Liver (tissue), 9 donors: ENCODE measurements around the gene MAL. TPM values are rescaled to one million over a fixed set of nuclear protein-coding genes. Genes with fewer than 3 reads are reported as not detected.

Experiments
- DNase-seq: peaks from one replicate; pipeline ENCODE4 v3.0.0-alpha.2; 2017; ENCODE audit warnings: low spot score
- H3K27ac ChIP-seq, 2 donors: one replicate each; pipeline ENCODE4 v1.7.0; 2013; ENCODE audit warnings: inconsistent platforms in 2 of 2, low read length in 2 of 2, control low read depth in 1 of 2, low read depth in 1 of 2, mild to moderate bottlenecking in 1 of 2
- H3K27me3 ChIP-seq, 4 donors: one replicate each; pipeline versions ENCODE4 v1.6.1 to v1.7.0; 2013; ENCODE audit warnings: low read length in 3 of 4, inconsistent platforms in 1 of 4, mild to moderate bottlenecking in 1 of 4, moderate library complexity in 1 of 4; ENCODE audit not compliant: control insufficient read depth in 4 of 4, insufficient read depth in 4 of 4
- H3K36me3 ChIP-seq, 4 donors: one replicate each; pipeline versions ENCODE4 v1.6.1 to v1.7.0; 2013; ENCODE audit warnings: low read length in 3 of 4, mild to moderate bottlenecking in 3 of 4, low read depth in 1 of 4, moderate library complexity in 1 of 4; ENCODE audit not compliant: control insufficient read depth in 4 of 4, insufficient read depth in 3 of 4
- H3K4me1 ChIP-seq, 4 donors: one replicate each; pipeline versions ENCODE4 v1.6.1 to v1.7.0; 2013; ENCODE audit warnings: low read length in 3 of 4, mild to moderate bottlenecking in 3 of 4, moderate library complexity in 1 of 4; ENCODE audit not compliant: control insufficient read depth in 4 of 4, insufficient read depth in 4 of 4
- H3K4me3 ChIP-seq, 3 donors: one replicate each; pipeline versions ENCODE4 v1.6.1 to v1.7.0; 2013; ENCODE audit warnings: low read length in 3 of 3, control low read depth in 1 of 3, low read depth in 1 of 3, mild to moderate bottlenecking in 1 of 3
- H3K9ac ChIP-seq, 2 donors: one replicate each; pipeline ENCODE4 v1.7.0; 2013; ENCODE audit warnings: low read length in 2 of 2, mild to moderate bottlenecking in 2 of 2, moderate library complexity in 2 of 2, control low read depth in 1 of 2, low read depth in 1 of 2
- H3K9me3 ChIP-seq, 4 donors: one replicate each; pipeline versions ENCODE4 v1.6.1 to v1.7.0; 2013; ENCODE audit warnings: low read length in 3 of 4; ENCODE audit not compliant: control insufficient read depth in 4 of 4
- CTCF ChIP-seq: fragments of 150-350 bp; IDR thresholded peaks from 2 replicates; pipeline ENCODE4 v1.5.1; 2017; ENCODE audit warnings: improper control_type of control experiment, low read depth, low read length; ENCODE audit not compliant: missing input control
- EGR1 ChIP-seq, 2 donors: IDR thresholded peaks; 2 replicates each; pipeline ENCODE4 v1.6.1; 2016 to 2018; ENCODE audit warnings: antibody characterized with exemption in 2 of 2, low read depth in 2 of 2
- FOXA1 ChIP-seq: IDR thresholded peaks from 2 replicates; pipeline ENCODE4 v1.6.1; 2016; ENCODE audit warnings: antibody characterized with exemption
- FOXA2 ChIP-seq: IDR thresholded peaks from 2 replicates; pipeline ENCODE4 v1.6.1; 2016; ENCODE audit warnings: antibody characterized with exemption
- GABPA ChIP-seq, 2 donors: IDR thresholded peaks in 1 of 2; conservative IDR thresholded peaks in 1 of 2; 2 replicates each; pipeline ENCODE4 v1.6.1; 2016; ENCODE audit warnings: antibody characterized with exemption in 2 of 2, mild to moderate bottlenecking in 1 of 2, moderate library complexity in 1 of 2
- HNF4A ChIP-seq, 2 donors: conservative IDR thresholded peaks; 2 replicates each; pipeline ENCODE4 v1.6.1; 2016; ENCODE audit warnings: antibody characterized with exemption in 2 of 2, mild to moderate bottlenecking in 2 of 2
- HNF4G ChIP-seq: IDR thresholded peaks from 2 replicates; pipeline ENCODE4 v1.6.1; 2016; ENCODE audit warnings: antibody characterized with exemption
- JUND ChIP-seq, 2 donors: IDR thresholded peaks; 2 replicates each; pipeline ENCODE4 v1.6.1; 2016; ENCODE audit warnings: antibody characterized with exemption in 2 of 2
- NR2F2 ChIP-seq: IDR thresholded peaks from 2 replicates; pipeline ENCODE4 v1.6.1; 2016; ENCODE audit warnings: antibody characterized with exemption
- RAD21 ChIP-seq, 2 donors: IDR thresholded peaks; 2 replicates each; pipeline ENCODE4 v1.6.1; 2016; ENCODE audit warnings: antibody characterized with exemption in 2 of 2, mild to moderate bottlenecking in 2 of 2
- RXRA ChIP-seq, 2 donors: IDR thresholded peaks; 2 replicates each; pipeline ENCODE4 v1.6.1; 2017 to 2018; ENCODE audit warnings: antibody characterized with exemption in 2 of 2, mild to moderate bottlenecking in 1 of 2
- SP1 ChIP-seq: IDR thresholded peaks from 2 replicates; pipeline ENCODE4 v1.6.1; 2018; ENCODE audit warnings: antibody characterized with exemption, mild to moderate bottlenecking
- TAF1 ChIP-seq: conservative IDR thresholded peaks from 2 replicates; pipeline ENCODE4 v1.6.1; 2016; ENCODE audit warnings: antibody characterized with exemption, mild to moderate bottlenecking
- YY1 ChIP-seq: IDR thresholded peaks from 2 replicates; pipeline ENCODE4 v1.6.1; 2016; ENCODE audit warnings: antibody characterized with exemption, mild to moderate bottlenecking
- WGBS: extraction: QIAGEN DNeasy Blood & Tissue Kit; methylation state at CpG from one replicate; pipeline ENCODE4 v1.1.7; 2013; 5-methylcytosine and 5-hydroxymethylcytosine counted together
- polyA plus RNA-seq, 2 donors: library from polyadenylated mRNA; stranded (reverse) in 1 of 2; unstranded in 1 of 2; fragments of 200-250 nt in 1 of 2; fragments of >200 nt in 1 of 2; fragmentation: Nextera tagmentation in 1 of 2; extraction: Ambion mirVana in 1 of 2; gene quantifications; one replicate each; pipeline versions ENCODE4 v1.2.1 to v1.2.3, GENCODE V29; 2013 to 2015
- total RNA-seq, 2 donors: library from RNA; depleted of rRNA; stranded (reverse); fragments of >200 nt; gene quantifications; one replicate each; pipeline ENCODE4 v1.2.3, GENCODE V29; 2014
- TF ChIP-seq, protein P1 (sequence below): IDR thresholded peaks from 2 replicates; pipeline ENCODE4 v1.6.1; 2016; ENCODE audit warnings: antibody characterized with exemption, mild to moderate bottlenecking
- TF ChIP-seq, protein P2 (sequence below): IDR thresholded peaks from 2 replicates; pipeline ENCODE4 v1.6.1; 2016; ENCODE audit warnings: antibody characterized with exemption
- TF ChIP-seq, protein P3 (sequence below): IDR thresholded peaks from 2 replicates; pipeline ENCODE4 v1.6.1; 2016; ENCODE audit warnings: antibody characterized with exemption
- TF ChIP-seq, protein P4 (sequence below): IDR thresholded peaks from 2 replicates; pipeline ENCODE4 v1.6.1; 2016; ENCODE audit warnings: antibody characterized with exemption
- donor health status: healthy.
- donor health status: healthy.
- donor health status: healthy.
- donor health status: healthy.
- donor health status: healthy.

MAL gene
- total and polyA plus RNA-seq, 4 donors: 0.51 TPM; not detected in 3

GRCh38 chr2:95041824-95042442, 16.4 kb downstream of the MAL start (continued):
- TF ChIP-seq, protein P1, sequence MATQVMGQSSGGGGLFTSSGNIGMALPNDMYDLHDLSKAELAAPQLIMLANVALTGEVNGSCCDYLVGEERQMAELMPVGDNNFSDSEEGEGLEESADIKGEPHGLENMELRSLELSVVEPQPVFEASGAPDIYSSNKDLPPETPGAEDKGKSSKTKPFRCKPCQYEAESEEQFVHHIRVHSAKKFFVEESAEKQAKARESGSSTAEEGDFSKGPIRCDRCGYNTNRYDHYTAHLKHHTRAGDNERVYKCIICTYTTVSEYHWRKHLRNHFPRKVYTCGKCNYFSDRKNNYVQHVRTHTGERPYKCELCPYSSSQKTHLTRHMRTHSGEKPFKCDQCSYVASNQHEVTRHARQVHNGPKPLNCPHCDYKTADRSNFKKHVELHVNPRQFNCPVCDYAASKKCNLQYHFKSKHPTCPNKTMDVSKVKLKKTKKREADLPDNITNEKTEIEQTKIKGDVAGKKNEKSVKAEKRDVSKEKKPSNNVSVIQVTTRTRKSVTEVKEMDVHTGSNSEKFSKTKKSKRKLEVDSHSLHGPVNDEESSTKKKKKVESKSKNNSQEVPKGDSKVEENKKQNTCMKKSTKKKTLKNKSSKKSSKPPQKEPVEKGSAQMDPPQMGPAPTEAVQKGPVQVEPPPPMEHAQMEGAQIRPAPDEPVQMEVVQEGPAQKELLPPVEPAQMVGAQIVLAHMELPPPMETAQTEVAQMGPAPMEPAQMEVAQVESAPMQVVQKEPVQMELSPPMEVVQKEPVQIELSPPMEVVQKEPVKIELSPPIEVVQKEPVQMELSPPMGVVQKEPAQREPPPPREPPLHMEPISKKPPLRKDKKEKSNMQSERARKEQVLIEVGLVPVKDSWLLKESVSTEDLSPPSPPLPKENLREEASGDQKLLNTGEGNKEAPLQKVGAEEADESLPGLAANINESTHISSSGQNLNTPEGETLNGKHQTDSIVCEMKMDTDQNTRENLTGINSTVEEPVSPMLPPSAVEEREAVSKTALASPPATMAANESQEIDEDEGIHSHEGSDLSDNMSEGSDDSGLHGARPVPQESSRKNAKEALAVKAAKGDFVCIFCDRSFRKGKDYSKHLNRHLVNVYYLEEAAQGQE: no peak
- TF ChIP-seq, protein P2, sequence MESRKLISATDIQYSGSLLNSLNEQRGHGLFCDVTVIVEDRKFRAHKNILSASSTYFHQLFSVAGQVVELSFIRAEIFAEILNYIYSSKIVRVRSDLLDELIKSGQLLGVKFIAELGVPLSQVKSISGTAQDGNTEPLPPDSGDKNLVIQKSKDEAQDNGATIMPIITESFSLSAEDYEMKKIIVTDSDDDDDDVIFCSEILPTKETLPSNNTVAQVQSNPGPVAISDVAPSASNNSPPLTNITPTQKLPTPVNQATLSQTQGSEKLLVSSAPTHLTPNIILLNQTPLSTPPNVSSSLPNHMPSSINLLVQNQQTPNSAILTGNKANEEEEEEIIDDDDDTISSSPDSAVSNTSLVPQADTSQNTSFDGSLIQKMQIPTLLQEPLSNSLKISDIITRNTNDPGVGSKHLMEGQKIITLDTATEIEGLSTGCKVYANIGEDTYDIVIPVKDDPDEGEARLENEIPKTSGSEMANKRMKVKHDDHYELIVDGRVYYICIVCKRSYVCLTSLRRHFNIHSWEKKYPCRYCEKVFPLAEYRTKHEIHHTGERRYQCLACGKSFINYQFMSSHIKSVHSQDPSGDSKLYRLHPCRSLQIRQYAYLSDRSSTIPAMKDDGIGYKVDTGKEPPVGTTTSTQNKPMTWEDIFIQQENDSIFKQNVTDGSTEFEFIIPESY: no peak
- TF ChIP-seq NR2F2: no peak
- no peak for TF ChIP-seq JUND (IDR thresholded peaks at IDR 0.05)
- TF ChIP-seq EGR1 (IDR thresholded peaks at IDR 0.05; ENCODE audit: low read depth in 2 of 2): no peak

DNA sequence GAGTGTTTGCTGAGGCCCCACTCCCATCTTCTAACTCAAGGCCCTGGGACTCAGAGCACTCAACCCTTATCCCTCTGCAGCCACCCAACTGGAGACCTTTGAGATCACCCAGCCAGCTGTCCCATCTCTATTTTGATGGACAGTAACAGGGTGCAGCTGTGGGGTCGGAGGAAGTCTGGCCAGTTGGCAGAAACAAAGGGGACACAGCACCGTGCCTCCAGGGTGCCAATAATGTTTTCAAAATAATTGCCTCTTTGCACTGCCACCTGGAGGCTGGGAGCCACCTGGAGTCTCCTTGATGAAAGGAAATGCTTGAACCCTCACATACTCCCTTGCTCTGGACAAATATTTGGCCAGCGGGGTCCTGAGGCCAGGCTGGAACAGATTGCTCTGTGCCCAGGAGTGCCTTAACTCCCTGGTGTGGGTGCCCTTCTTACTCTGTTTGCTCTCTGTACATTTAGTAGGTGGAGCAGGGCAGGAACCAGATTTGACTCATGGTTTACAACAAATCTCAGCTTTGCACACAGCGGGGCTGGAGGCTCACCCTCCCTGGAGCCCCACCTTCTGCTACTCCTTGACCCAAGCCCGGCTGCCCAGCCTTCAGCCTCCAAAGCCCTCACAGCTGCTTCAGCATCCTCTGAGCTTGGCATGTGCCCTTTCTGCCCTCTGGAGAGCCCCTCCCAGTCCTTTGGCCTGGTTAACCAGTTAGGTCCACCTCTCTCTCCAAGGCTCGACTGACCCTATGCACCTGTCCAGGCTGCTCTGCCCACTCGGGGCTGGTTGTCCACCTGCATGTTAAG, 17.2 kb downstream of the MAL start:
- TF ChIP-seq TAF1 (no peak), CTCF (no peak), GABPA (IDR thresholded peaks at IDR 0.05 in 1 of 2, conservative IDR thresholded peaks at IDR 0.05 in 1 of 2) (no peak), HNF4G (no peak), HNF4A (conservative IDR thresholded peaks at IDR 0.05) (no peak), FOXA2 (no peak), SP1 (no peak), JUND (IDR thresholded peaks at IDR 0.05) (no peak), EGR1 (IDR thresholded peaks at IDR 0.05; ENCODE audit: low read depth in 2 of 2) (no peak), YY1 (no peak), NR2F2 (no peak), FOXA1 (no peak), RXRA (IDR thresholded peaks at IDR 0.05) (no peak), RAD21 (IDR thresholded peaks at IDR 0.05) (no peak)
- TF ChIP-seq, protein P3, sequence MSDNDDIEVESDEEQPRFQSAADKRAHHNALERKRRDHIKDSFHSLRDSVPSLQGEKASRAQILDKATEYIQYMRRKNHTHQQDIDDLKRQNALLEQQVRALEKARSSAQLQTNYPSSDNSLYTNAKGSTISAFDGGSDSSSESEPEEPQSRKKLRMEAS: no peak
- TF ChIP-seq, protein P1: no peak
- TF ChIP-seq, protein P4, sequence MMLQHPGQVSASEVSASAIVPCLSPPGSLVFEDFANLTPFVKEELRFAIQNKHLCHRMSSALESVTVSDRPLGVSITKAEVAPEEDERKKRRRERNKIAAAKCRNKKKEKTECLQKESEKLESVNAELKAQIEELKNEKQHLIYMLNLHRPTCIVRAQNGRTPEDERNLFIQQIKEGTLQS: no peak
- TF ChIP-seq, protein P2: no peak
- H3K9me3 ChIP-seq: no peaks in the 10 kb centered on the region
- no peaks in the 10 kb centered on the region for H3K36me3 ChIP-seq
- no peak for DNase-seq
- no peaks in the 10 kb centered on the region for H3K4me1 ChIP-seq
- H3K4me3 ChIP-seq: no peak overlapping the region
- H3K27me3 ChIP-seq: peaks cover 0 to 3% (median 0%) of the 10 kb centered on the region in 4 donors
- WGBS: 47% methylated on average over 7 of the region's 7 CpGs
- H3K9ac ChIP-seq: no peak overlapping the region
- H3K27ac ChIP-seq: no peak overlapping the region
